Pancreas (tissue), 10 donors: ENCODE results near the gene CBARP. TPM values are rescaled to one million over a fixed set of nuclear protein-coding genes. Genes with fewer than 3 reads are reported as not detected.

Source experiments
- ATAC-seq, 4 donors: fragments of 200-7000 bp; cut with Tn5 transposase; one replicate each; pipeline versions ENCODE4 v1.8.0 to v1.9.1; 2020; ENCODE audit warnings: mild to moderate bottlenecking in 4 of 4, moderate library complexity in 4 of 4
- DNase-seq, 6 donors: peaks; one replicate each; pipeline ENCODE4 v3.0.0-alpha.2; 2020
- FAIRE-seq: peaks from 2 replicates; lab custom pipeline; 2012; peaks lifted over from hg19 to GRCh38; lab: Jason Lieb, UNC
- H3K27ac ChIP-seq, 4 donors: fragments of 200-600 bp; sonication (generic); 1 replicate in 3 of 4; 2 replicates in 1 of 4; pipeline versions ENCODE4 v1.5.0 to v1.8.0; 2020
- H3K27me3 ChIP-seq, 4 donors: fragments of 200-600 bp; one replicate each; pipeline ENCODE4 v1.8.0; 2021
- H3K36me3 ChIP-seq, 3 donors: fragments of 200-600 bp; sonication (generic) in 1 of 3; one replicate each; pipeline versions ENCODE4 v1.5.0 to v1.8.0; 2020 to 2021
- H3K4me1 ChIP-seq, 3 donors: fragments of 200-600 bp; one replicate each; pipeline ENCODE4 v1.8.0; 2021
- H3K4me3 ChIP-seq, 4 donors: fragments of 200-600 bp; sonication (generic) in 2 of 4; one replicate each; pipeline versions ENCODE4 v1.5.0 to v1.8.0; 2020 to 2021
- H3K9me3 ChIP-seq, 4 donors: fragments of 200-600 bp; one replicate each; pipeline ENCODE4 v1.8.0; 2021
- WGBS, 2 donors: extraction: QIAGEN DNeasy Blood & Tissue Kit; methylation state at CpG; one replicate each; pipeline ENCODE4 v1.1.7; 2013; 5-methylcytosine and 5-hydroxymethylcytosine counted together
- intact Hi-C, 3 donors: fragments of 100-400 bp; cut with DNase I; formaldehyde crosslinking; loops; one replicate each; pipeline versions ENCODE4 v1.11.1 to v1.14.2; 2022
- polyA plus RNA-seq, 2 donors: library from polyadenylated mRNA; stranded (reverse); fragments of 200-250 nt; gene quantifications; one replicate each; pipeline ENCODE4 v1.2.3, GENCODE V29; 2013
- total RNA-seq, 6 donors: library from RNA; stranded (reverse); fragmentation: NEBNext Ultra II Directional in 4 of 6; extraction: Animal tissue kit (Norgen Biotek cat#: 25700) in 4 of 6; gene quantifications; one replicate each; pipeline versions ENCODE4 v1.2.1 to v1.2.4, GENCODE V29; 2021 to 2023
- TF ChIP-seq, protein P1 (sequence below), 4 donors: fragments of 200-600 bp; sonication (generic) in 3 of 4; IDR thresholded peaks; one replicate each; pipeline versions ENCODE4 v1.5.0 to v1.8.0; 2021; ENCODE audit warnings: antibody characterized with exemption in 4 of 4
- donor health status: healthy with polysubstance abuse.
- donor health status: DM: no; HTN: no; CAD: no; lungs with moderate emphysema.
- donor health status: DM: no; HTN: no; CAD: no.
- donor health status: control.
- donor health status: control.
- donor health status: Bipolar disorder and iron deficiency.
- donor health status: DM: yes; HTN: yes; CAD: no.
- donor health status: DM: no; HTN: no; CAD: no.
- donor health status: DM: no; HTN: no; CAD: no.
- donor health status: DM: yes; HTN: yes; CAD: no.

CBARP gene
- total and polyA plus RNA-seq, 8 donors, result 0.16 to 2.6 (median 0.74) TPM

DNA sequence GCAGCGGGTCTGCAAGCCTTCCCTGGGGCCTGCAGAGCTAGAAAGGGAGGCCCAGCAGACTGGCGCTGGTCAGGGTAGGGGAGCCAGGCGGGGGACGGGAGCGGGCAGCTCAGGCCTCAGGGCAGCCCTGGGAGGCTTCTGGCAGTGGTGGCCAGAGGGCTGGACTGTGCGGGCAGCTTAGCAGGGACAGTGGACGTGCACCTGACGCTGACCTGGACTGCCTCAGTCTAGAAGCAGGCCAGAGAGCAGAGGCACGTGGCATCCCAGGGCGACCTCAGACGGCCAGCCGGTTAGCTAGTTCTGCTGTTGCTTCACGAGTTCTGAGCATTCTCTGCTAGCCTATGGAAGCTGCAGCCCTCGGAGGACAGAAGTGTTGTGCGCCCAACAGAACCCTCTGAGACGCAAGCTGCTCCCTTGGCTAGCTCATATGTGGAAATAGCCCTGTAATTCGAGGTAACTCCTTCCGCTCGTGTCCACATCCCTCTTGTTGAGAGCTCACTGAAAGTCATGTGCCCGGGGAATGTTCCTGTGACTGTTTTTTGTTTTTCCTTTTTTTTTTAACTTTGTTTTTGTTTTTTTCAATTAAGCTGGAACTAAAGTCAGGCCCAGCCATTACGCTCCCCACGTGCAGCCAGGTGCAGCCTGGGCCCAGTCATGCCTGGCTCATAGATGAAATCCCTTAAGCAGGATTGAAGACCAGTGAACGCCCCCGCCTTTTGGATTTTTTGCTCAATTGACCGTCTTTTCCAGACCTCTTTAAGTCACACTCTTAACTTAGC lies 35.6 kb upstream of the CBARP start:
- H3K27ac ChIP-seq, result no peak overlapping the region
- intact Hi-C loops, result no loop called here
- no peaks in the 10 kb centered on the region for H3K9me3 ChIP-seq
- 83 to 84% methylated on average over 25 of the region's 25 CpGs for WGBS, 2 donors
- no peak for FAIRE-seq
- TF ChIP-seq, protein P1, sequence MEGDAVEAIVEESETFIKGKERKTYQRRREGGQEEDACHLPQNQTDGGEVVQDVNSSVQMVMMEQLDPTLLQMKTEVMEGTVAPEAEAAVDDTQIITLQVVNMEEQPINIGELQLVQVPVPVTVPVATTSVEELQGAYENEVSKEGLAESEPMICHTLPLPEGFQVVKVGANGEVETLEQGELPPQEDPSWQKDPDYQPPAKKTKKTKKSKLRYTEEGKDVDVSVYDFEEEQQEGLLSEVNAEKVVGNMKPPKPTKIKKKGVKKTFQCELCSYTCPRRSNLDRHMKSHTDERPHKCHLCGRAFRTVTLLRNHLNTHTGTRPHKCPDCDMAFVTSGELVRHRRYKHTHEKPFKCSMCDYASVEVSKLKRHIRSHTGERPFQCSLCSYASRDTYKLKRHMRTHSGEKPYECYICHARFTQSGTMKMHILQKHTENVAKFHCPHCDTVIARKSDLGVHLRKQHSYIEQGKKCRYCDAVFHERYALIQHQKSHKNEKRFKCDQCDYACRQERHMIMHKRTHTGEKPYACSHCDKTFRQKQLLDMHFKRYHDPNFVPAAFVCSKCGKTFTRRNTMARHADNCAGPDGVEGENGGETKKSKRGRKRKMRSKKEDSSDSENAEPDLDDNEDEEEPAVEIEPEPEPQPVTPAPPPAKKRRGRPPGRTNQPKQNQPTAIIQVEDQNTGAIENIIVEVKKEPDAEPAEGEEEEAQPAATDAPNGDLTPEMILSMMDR (IDR thresholded peaks at IDR 0.05), result no peak
- no peak overlapping the region for H3K4me3 ChIP-seq
- peaks cover 5 to 40% (median 34%) of the 10 kb centered on the region in 3 donors for H3K36me3 ChIP-seq
- no peak for ATAC-seq
- peak in 2 of 6 donors; percentile 39 to 55 for DNase-seq
- no peaks in the 10 kb centered on the region for H3K27me3 ChIP-seq
- peaks cover 36 to 44% (median 42%) of the 10 kb centered on the region in 3 donors for H3K4me1 ChIP-seq

DNA sequence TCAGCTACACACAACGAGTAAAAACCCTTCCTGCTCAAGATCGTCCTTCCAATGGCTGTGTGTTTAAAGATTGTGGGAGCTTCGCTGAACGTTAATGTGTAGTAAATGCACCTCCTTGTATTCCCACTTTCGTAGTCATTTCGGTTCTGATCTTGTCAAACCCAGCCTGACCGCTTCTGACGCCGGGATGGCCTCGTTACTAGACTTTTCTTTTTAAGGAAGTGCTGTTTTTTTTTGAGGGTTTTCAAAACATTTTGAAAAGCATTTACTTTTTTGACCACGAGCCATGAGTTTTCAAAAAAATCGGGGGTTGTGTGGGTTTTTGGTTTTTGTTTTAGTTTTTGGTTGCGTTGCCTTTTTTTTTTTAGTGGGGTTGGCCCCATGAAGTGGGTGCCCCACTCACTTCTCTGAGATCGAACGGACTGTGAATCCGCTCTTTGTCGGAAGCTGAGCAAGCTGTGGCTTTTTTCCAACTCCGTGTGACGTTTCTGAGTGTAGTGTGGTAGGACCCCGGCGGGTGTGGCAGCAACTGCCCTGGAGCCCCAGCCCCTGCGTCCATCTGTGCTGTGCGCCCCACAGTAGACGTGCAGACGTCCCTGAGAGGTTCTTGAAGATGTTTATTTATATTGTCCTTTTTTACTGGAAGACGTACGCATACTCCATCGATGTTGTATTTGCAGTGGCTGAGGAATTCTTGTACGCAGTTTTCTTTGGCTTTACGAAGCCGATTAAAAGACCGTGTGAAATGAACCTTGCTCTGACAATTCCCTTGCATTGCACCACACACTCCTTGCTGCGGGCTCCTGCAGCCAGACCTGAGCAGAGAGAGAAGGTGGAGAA lies 34.8 kb upstream of the CBARP start:
- H3K27ac ChIP-seq, result no peak overlapping the region
- intact Hi-C loops, result no loop called here
- H3K36me3 ChIP-seq, result peaks cover 5 to 40% (median 34%) of the 10 kb centered on the region in 3 donors
- peak overlapping the region in 2 of 4 donors; percentile 70 for H3K4me3 ChIP-seq
- TF ChIP-seq, protein P1 (IDR thresholded peaks at IDR 0.05), result no peak
- DNase-seq (peak in 1 of 6 donors; percentile 41), ATAC-seq (no peak), FAIRE-seq (no peak)
- H3K4me1 ChIP-seq, result peaks cover 44 to 51% (median 45%) of the 10 kb centered on the region in 3 donors
- 74 to 76% methylated on average over 33 of the region's 33 CpGs for WGBS, 2 donors
- H3K27me3 ChIP-seq, result no peaks in the 10 kb centered on the region
- no peaks in the 10 kb centered on the region for H3K9me3 ChIP-seq

DNA sequence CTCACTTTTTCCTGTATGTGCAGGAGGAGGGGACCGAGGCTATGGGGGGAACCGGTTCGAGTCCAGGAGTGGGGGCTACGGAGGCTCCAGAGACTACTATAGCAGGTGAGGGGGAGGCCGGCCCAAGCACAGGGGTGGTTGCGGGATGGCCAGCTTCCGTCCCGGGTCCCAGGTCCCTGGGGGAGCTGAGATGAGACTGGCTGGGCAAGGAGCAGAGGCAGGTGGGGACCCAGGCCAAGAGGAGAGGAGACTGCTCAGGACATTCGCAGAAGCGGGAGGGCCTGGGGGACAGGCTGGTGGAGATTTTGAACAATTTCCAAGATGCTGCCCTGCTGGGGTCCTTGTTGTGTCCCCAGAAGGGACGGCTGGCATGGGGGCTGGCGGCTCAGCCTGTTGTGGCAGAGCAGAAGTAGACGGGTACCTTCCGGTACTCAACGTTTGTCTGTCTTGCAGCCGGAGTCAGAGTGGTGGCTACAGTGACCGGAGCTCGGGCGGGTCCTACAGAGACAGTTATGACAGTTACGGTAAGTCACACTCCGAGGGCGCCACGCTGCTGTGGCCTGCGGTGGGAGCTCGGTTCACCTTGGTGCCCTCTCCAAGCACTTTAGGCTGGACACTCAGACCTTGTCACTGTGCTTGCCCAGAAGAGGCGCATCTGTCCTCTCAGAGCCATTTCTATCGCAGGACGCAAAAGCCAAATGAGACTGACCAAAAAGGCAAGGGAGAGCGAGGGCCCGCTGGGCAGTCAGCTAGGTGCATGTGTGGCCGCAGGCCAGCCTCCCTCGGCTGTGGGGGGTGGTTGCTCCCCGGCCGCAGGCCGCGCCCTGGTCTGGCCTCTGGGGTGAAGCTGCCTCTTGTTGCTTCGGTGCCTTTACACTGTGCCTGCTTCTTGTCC lies 34.0 kb upstream of the CBARP start:
- Histone ChIP-seq H3K27me3 (no peaks in the 10 kb centered on the region), H3K36me3 (peaks cover 5 to 40% (median 34%) of the 10 kb centered on the region in 3 donors), H3K27ac (no peak overlapping the region), H3K4me1 (peaks cover 46 to 58% (median 50%) of the 10 kb centered on the region in 3 donors), H3K4me3 (peak overlapping the region in 3 of 4 donors; percentile 70 to 94 (median 70)), H3K9me3 (no peaks in the 10 kb centered on the region)
- TF ChIP-seq, protein P1 (IDR thresholded peaks at IDR 0.05), result no peak
- intact Hi-C loops, result no loop called here
- no peak for ATAC-seq
- DNase-seq, result peak in 4 of 6 donors; percentile 40 to 60 (median 46)
- WGBS, 2 donors, result 48 to 63% methylated on average over 35 to 37 of the region's 37 CpGs
- no peak for FAIRE-seq

DNA sequence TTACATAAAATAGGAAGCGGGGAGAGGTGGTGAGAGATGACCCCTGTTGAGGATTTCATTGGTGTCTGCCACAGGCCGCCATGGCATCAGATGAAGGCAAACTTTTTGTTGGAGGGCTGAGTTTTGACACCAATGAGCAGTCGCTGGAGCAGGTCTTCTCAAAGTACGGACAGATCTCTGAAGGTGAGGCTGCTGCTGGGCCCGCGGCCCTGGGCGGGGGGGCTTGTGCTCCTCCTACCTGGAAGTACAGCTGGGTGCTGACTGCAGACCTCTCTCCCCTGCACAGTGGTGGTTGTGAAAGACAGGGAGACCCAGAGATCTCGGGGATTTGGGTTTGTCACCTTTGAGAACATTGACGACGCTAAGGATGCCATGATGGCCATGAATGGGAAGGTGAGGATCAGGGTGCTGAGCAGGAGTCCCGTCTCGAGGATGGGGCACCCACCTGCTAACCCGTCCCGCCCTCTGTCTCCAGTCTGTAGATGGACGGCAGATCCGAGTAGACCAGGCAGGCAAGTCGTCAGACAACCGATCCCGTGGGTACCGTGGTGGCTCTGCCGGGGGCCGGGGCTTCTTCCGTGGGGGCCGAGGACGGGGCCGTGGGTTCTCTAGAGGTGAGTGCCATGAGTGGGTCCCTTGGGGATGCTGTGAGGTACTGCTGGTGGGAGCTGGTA lies 33.2 kb upstream of the CBARP start:
- peaks cover 43 to 61% (median 54%) of the 10 kb centered on the region in 3 donors for H3K4me1 ChIP-seq
- TF ChIP-seq, protein P1 (IDR thresholded peaks at IDR 0.05), result no peak
- intact Hi-C loops, result no loop called here
- no peak for ATAC-seq
- peak overlapping the region in 1 of 4 donors; percentile 96 for H3K27ac ChIP-seq
- no peak for FAIRE-seq
- WGBS, 2 donors, result 13 to 21% methylated on average over 22 to 26 of the region's 26 CpGs
- H3K9me3 ChIP-seq, result no peaks in the 10 kb centered on the region
- H3K4me3 ChIP-seq, result peak overlapping the region; percentile 37 to 94 (median 70)
- DNase-seq, result peak in 4 of 6 donors; percentile 47 to 56 (median 49)
- H3K36me3 ChIP-seq, result peaks cover 5 to 40% (median 34%) of the 10 kb centered on the region in 3 donors
- no peaks in the 10 kb centered on the region for H3K27me3 ChIP-seq
